Loucy (cell line): ENCODE data around the gene TF.

Source experiments
- H2AFZ ChIP-seq: fragments of 200-600 bp; sonication (generic); 2 replicates; pipeline ENCODE4 v1.6.0; 2016; ENCODE audit warnings: antibody characterized with exemption, mild to moderate bottlenecking, low read length, moderate library complexity
- H3F3A ChIP-seq: fragments of 200-600 bp; 2 replicates; pipeline ENCODE4 v1.6.0; 2016; ENCODE audit warnings: antibody characterized with exemption, low read depth, mild to moderate bottlenecking
- H3K27me3 ChIP-seq: fragments of 200-600 bp; sonication (generic); 2 replicates; pipeline ENCODE4 v1.6.1; 2014; ENCODE audit warnings: low read length, mild to moderate bottlenecking; ENCODE audit not compliant: insufficient read depth, poor library complexity, severe bottlenecking
- H3K36me3 ChIP-seq: fragments of 200-600 bp; sonication (generic); 2 replicates; pipeline ENCODE4 v1.6.1; 2016; ENCODE audit warnings: low read length; ENCODE audit not compliant: insufficient read depth
- H3K4me1 ChIP-seq: fragments of 200-600 bp; sonication (generic); 2 replicates; pipeline ENCODE4 v1.5.1; 2014; ENCODE audit warnings: low read length, mild to moderate bottlenecking; ENCODE audit not compliant: insufficient read depth, poor library complexity, severe bottlenecking
- H3K4me2 ChIP-seq: fragments of 200-600 bp; sonication (generic); 2 replicates; pipeline ENCODE4 v1.6.0; 2014; ENCODE audit warnings: antibody characterized with exemption, low read length, low read depth, mild to moderate bottlenecking; ENCODE audit not compliant: poor library complexity, severe bottlenecking
- H3K4me3 ChIP-seq: fragments of 200-600 bp; sonication (generic); 2 replicates; pipeline ENCODE4 v1.5.1; 2014; ENCODE audit warnings: low read length, mild to moderate bottlenecking, mixed read lengths; ENCODE audit not compliant: poor library complexity, severe bottlenecking
- H3K79me2 ChIP-seq: fragments of 200-600 bp; sonication (generic); 2 replicates; pipeline ENCODE4 v1.6.1; 2014; ENCODE audit warnings: low read length; ENCODE audit not compliant: insufficient read depth
- H3K9ac ChIP-seq: fragments of 200-600 bp; sonication (generic); 2 replicates; pipeline ENCODE4 v1.6.0; 2014; ENCODE audit warnings: mild to moderate bottlenecking, low read depth, low read length, moderate library complexity; ENCODE audit not compliant: poor library complexity, severe bottlenecking
- H3K9me2 ChIP-seq: fragments of 200-600 bp; sonication (generic); replicated peaks from 2 replicates; pipeline ENCODE4 v1.6.1; 2016; ENCODE audit warnings: low read depth, low read length, mixed read lengths
- H3K9me3 ChIP-seq: fragments of 200-600 bp; sonication (generic); 2 replicates; pipeline ENCODE4 v1.6.1; 2014; ENCODE audit warnings: mild to moderate bottlenecking, antibody characterized with exemption, low read length, low read depth; ENCODE audit not compliant: insufficient read depth
- H4K20me1 ChIP-seq: fragments of 200-600 bp; sonication (generic); 2 replicates; pipeline ENCODE4 v1.6.0; 2014; ENCODE audit warnings: antibody characterized with exemption, low read length, mild to moderate bottlenecking; ENCODE audit not compliant: insufficient read depth, poor library complexity, severe bottlenecking
- EZH2phosphoT487 ChIP-seq: fragments of 200-600 bp; IDR thresholded peaks from 2 replicates; pipeline ENCODE4 v1.6.1; 2018; ENCODE audit warnings: antibody characterized with exemption, mild to moderate bottlenecking, moderate library complexity, borderline replicate concordance
- TF ChIP-seq, protein P1 (sequence below): fragments of 200-600 bp; sonication (generic); conservative IDR thresholded peaks from 2 replicates; pipeline ENCODE4 v1.5.1; 2014; ENCODE audit warnings: mild to moderate bottlenecking, antibody characterized with exemption, low read length

TF gene

DNA sequence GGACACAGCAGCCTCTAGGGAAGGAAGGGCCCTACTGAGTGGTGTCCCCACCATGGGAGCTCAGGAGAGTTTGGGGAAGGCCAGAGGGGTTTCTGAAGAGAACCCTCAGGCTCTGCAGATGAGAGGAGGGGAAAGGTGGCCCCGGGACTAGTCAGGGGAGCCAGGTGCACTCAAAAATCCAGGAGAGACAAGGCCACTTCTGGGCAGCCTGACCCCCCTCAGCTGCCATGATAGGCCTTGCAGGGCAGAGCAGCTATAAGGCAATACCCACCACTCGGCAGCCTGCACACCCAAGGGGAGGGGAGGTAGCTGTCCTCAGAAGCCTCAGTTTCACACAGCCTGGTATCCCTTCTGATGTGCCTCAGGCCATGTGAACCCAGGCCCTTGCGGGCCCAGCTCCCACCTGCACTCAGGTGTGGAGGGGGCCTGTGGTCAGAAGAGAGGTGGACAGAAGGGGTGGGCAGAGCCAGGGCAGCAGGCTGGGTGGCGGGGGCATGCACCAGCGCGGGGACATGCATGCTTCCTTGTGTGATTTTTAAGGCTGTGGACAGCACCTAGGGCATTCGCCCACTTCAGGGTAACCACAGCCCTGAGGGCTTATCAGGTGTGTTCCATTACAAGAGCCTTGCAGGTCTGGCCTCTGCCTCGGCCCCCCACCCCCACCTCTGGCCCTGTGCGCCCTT, 94.0 kb downstream of the TF start:
- Histone ChIP-seq H3K79me2 (no peaks in the 10 kb centered on the region), H3K36me3 (no peaks in the 10 kb centered on the region), H3K27me3 (no peaks in the 10 kb centered on the region), H3K4me2 (no peak overlapping the region), H4K20me1 (no peaks in the 10 kb centered on the region), H3F3A (no peaks in the 10 kb centered on the region), H3K9me2 (no peaks in the 10 kb centered on the region), H3K9me3 (no peaks in the 10 kb centered on the region), H3K4me1 (no peaks in the 10 kb centered on the region), H3K4me3 (no peak overlapping the region), H2AFZ (no peak overlapping the region), H3K9ac (no peak overlapping the region)
- TF ChIP-seq, protein P1, sequence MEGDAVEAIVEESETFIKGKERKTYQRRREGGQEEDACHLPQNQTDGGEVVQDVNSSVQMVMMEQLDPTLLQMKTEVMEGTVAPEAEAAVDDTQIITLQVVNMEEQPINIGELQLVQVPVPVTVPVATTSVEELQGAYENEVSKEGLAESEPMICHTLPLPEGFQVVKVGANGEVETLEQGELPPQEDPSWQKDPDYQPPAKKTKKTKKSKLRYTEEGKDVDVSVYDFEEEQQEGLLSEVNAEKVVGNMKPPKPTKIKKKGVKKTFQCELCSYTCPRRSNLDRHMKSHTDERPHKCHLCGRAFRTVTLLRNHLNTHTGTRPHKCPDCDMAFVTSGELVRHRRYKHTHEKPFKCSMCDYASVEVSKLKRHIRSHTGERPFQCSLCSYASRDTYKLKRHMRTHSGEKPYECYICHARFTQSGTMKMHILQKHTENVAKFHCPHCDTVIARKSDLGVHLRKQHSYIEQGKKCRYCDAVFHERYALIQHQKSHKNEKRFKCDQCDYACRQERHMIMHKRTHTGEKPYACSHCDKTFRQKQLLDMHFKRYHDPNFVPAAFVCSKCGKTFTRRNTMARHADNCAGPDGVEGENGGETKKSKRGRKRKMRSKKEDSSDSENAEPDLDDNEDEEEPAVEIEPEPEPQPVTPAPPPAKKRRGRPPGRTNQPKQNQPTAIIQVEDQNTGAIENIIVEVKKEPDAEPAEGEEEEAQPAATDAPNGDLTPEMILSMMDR, result no peak
- no peak for TF ChIP-seq EZH2phosphoT487

GRCh38 chr3:133840767-133841166, 94.6 kb downstream of the TF start:
- Histone ChIP-seq H3K9me3 (no peaks in the 10 kb centered on the region), H3K4me2 (no peak overlapping the region), H3K4me3 (no peak overlapping the region), H3K4me1 (no peaks in the 10 kb centered on the region), H3K27me3 (no peaks in the 10 kb centered on the region), H4K20me1 (no peaks in the 10 kb centered on the region), H3K79me2 (no peaks in the 10 kb centered on the region), H2AFZ (no peak overlapping the region), H3K36me3 (no peaks in the 10 kb centered on the region), H3K9ac (no peak overlapping the region), H3K9me2 (no peaks in the 10 kb centered on the region), H3F3A (no peaks in the 10 kb centered on the region)
- TF ChIP-seq, protein P1, result no peak
- no peak for TF ChIP-seq EZH2phosphoT487

- Histone ChIP-seq H3K36me3 (no peaks in the 10 kb centered on the region), H4K20me1 (no peaks in the 10 kb centered on the region), H2AFZ (no peak overlapping the region), H3K27me3 (no peaks in the 10 kb centered on the region), H3K9me3 (no peaks in the 10 kb centered on the region), H3F3A (no peaks in the 10 kb centered on the region), H3K4me1 (no peaks in the 10 kb centered on the region), H3K4me2 (no peak overlapping the region), H3K9ac (no peak overlapping the region), H3K4me3 (no peak overlapping the region), H3K79me2 (no peaks in the 10 kb centered on the region), H3K9me2 (no peaks in the 10 kb centered on the region)
- TF ChIP-seq EZH2phosphoT487, result no peak
- TF ChIP-seq, protein P1, result no peak
These were observed 95.0 kb downstream of the TF start for GRCh38 chr3:133841196-133841595.
